CD4-positive, alpha-beta T cell treated with Interleukin-21 for 1 hour (primary cell): ENCODE results near the gene RPS6KA5.

ENCODE experiments used
- DNase-seq: peaks from one replicate; pipeline ENCODE4 v3.0.0-alpha.2; 2020

Gene RPS6KA5

GRCh38 chr14:90924621-90925340 lies 135.7 kb downstream of the RPS6KA5 start:
- DNase-seq: no peak

GRCh38 chr14:90922141-90922540 lies 138.3 kb downstream of the RPS6KA5 start:
- DNase-seq: no peak

- no peak for DNase-seq
Observed at GRCh38 chr14:90911121-90911520, 149.3 kb downstream of the RPS6KA5 start.

- DNase-seq: no peak
Observed at GRCh38 chr14:90907178-90907577, 153.3 kb downstream of the RPS6KA5 start.

GRCh38 chr14:90905531-90905930 lies 154.9 kb downstream of the RPS6KA5 start:
- no peak for DNase-seq

GRCh38 chr14:90903101-90903500 lies 157.3 kb downstream of the RPS6KA5 start:
- DNase-seq: peak; percentile 72

GRCh38 chr14:90900476-90901083 lies 159.9 kb downstream of the RPS6KA5 start:
- no peak for DNase-seq

GRCh38 chr14:90897022-90897421 lies 163.4 kb downstream of the RPS6KA5 start:
- DNase-seq: no peak

GRCh38 chr14:90894241-90894640 lies 166.2 kb downstream of the RPS6KA5 start:
- no peak for DNase-seq

GRCh38 chr14:90893510-90893909 lies 166.9 kb downstream of the RPS6KA5 start:
- no peak for DNase-seq

- no peak for DNase-seq
Observed at GRCh38 chr14:90892970-90893369, 167.5 kb downstream of the RPS6KA5 start.

GRCh38 chr14:90891326-90891725 lies 169.1 kb downstream of the RPS6KA5 start:
- no peak for DNase-seq

GRCh38 chr14:90890322-90891020 lies 170.0 kb downstream of the RPS6KA5 start:
- DNase-seq: no peak

- DNase-seq: no peak
Observed at GRCh38 chr14:90886297-90886815, 174.1 kb downstream of the RPS6KA5 start.

GRCh38 chr14:90883782-90884181 lies 176.7 kb downstream of the RPS6KA5 start:
- no peak for DNase-seq

GRCh38 chr14:90883197-90883596 lies 177.2 kb downstream of the RPS6KA5 start:
- DNase-seq: no peak

- DNase-seq: no peak
Observed at GRCh38 chr14:90880282-90880681, 180.2 kb downstream of the RPS6KA5 start.

GRCh38 chr14:90874599-90874998 lies 185.8 kb downstream of the RPS6KA5 start:
- DNase-seq: no peak

- DNase-seq: no peak
Observed at GRCh38 chr14:90871605-90872233, 188.7 kb downstream of the RPS6KA5 start.

- DNase-seq: no peak
Observed at GRCh38 chr14:90870950-90871604, 189.4 kb downstream of the RPS6KA5 start.

- no peak for DNase-seq
Observed at GRCh38 chr14:90867501-90867900, 192.9 kb downstream of the RPS6KA5 start.

- no peak for DNase-seq
Observed at GRCh38 chr14:90866833-90867232, 193.6 kb downstream of the RPS6KA5 start.

GRCh38 chr14:90864741-90865140 lies 195.7 kb downstream of the RPS6KA5 start:
- no peak for DNase-seq
